NCI-H2227 treated with DMSO at 0.1 percent for 48 hours (cell line): ENCODE results near the gene WWC1.

Experiments used
- DNase-seq: peaks from one replicate; lab custom pipeline; 2025; lab: John Stamatoyannopoulos, UW

Gene WWC1

GRCh38 chr5:168291342-168291963 is at the start of gene WWC1:
Gene WWC1 (plus strand): TSS chr5:168291645. CDS start chr5:168292153, 508 bp downstream.
- peak; percentile 16 for DNase-seq

GRCh38 chr5:168244838-168245559 is 46.4 kb upstream of the WWC1 start:
- DNase-seq, result no peak

- DNase-seq, result no peak
Measured at GRCh38 chr5:168249923-168250322, 41.5 kb upstream of the WWC1 start.

GRCh38 chr5:168251259-168251658 is 40.2 kb upstream of the WWC1 start:
- DNase-seq, result no peak

- DNase-seq, result peak; percentile 48
Measured at GRCh38 chr5:168254013-168254693, 37.3 kb upstream of the WWC1 start.

- peak; percentile 90 for DNase-seq
Measured at GRCh38 chr5:168260353-168261226, 30.9 kb upstream of the WWC1 start.

- no peak for DNase-seq
Measured at GRCh38 chr5:168261227-168261571, 30.2 kb upstream of the WWC1 start.

- DNase-seq, result no peak
Measured at GRCh38 chr5:168262042-168262743, 29.3 kb upstream of the WWC1 start.

- no peak for DNase-seq
Measured at GRCh38 chr5:168263121-168263520, 28.3 kb upstream of the WWC1 start.

- DNase-seq, result no peak
Measured at GRCh38 chr5:168266016-168266415, 25.4 kb upstream of the WWC1 start.

GRCh38 chr5:168268949-168269936 is 22.2 kb upstream of the WWC1 start:
- DNase-seq, result peak; percentile 74

- DNase-seq, result peak; percentile 5
Measured at GRCh38 chr5:168269937-168270330, 21.5 kb upstream of the WWC1 start.

- DNase-seq, result no peak
Measured at GRCh38 chr5:168270476-168270875, 21.0 kb upstream of the WWC1 start.

- DNase-seq, result no peak
Measured at GRCh38 chr5:168273056-168273980, 18.1 kb upstream of the WWC1 start.

- no peak for DNase-seq
Measured at GRCh38 chr5:168274406-168274805, 17.0 kb upstream of the WWC1 start.

- DNase-seq, result no peak
Measured at GRCh38 chr5:168275940-168276339, 15.5 kb upstream of the WWC1 start.

GRCh38 chr5:168282120-168282519 is 9.3 kb upstream of the WWC1 start:
- no peak for DNase-seq

- no peak for DNase-seq
Measured at GRCh38 chr5:168284809-168285208, 6.6 kb upstream of the WWC1 start.

- DNase-seq, result no peak
Measured at GRCh38 chr5:168285696-168286095, 5.7 kb upstream of the WWC1 start.
